ENCODE measurements around the gene PHAX. TPM values are rescaled to one million over a fixed set of nuclear protein-coding genes. Genes with fewer than 3 reads are reported as not detected.
"Not testable (repeated sequence)": the region's sequence is repeated elsewhere in the genome, so short reads cannot be mapped to it uniquely, and the experiment has no call there.

The PHAX gene
- 10 to 100 TPM; 11.0 to 24.6 (median 19.4) TPM for total RNA-seq
- long read RNA-seq, full-length matches to known transcripts: 6 of 11 reads
- long read RNA-seq, partial matches to known transcripts: 5 of 11 reads
- long read RNA-seq, other reads (novel, unspliced or antisense): 0 of 11 reads

- peaks cover 0 to 28% (median 8%) of the 10 kb centered on the region in 4 donors for H3K4me1 ChIP-seq
- H3K27me3 ChIP-seq: no peaks in the 10 kb centered on the region
- 6% methylated on average over 18 of the region's 79 CpGs for WGBS (ENCODE audit: insufficient coverage, low coverage, low lambda C conversion rate, missing lambda C conversion rate)
- TF ChIP-seq POLR2A (IDR thresholded peaks at IDR 0.05) (no peak), CTCF (IDR thresholded peaks at IDR 0.05) (peak; percentile 45 to 75 (median 69))
- peak within 1 kb of the TSS; percentile 96 to 100 (median 100) for H3K4me3 ChIP-seq
- intact Hi-C loops (cut with DNase I): loop anchor here in 1 of 2 donors (10.0 kb wide), 1 partner anchor 56 kb away; no protein-coding TSS in a partner anchor
- H3K27ac ChIP-seq: peak within 1 kb of the TSS; percentile 77 to 87 (median 85)
- peak; percentile 98 to 100 (median 99) for ATAC-seq
- peak; percentile 85 to 86 (median 86) for DNase-seq
- no peaks in the 10 kb centered on the region for H3K9me3 ChIP-seq
- peaks cover 0 to 25% (median 0%) of the 10 kb centered on the region in 4 donors for H3K36me3 ChIP-seq
These were observed at the start of gene PHAX for GRCh38 chr5:126600631-126601511. Gene PHAX, plus strand, starts transcription at chr5:126600947. Its CDS starts 16 bp downstream, at chr5:126600963.

GRCh38 chr5:126552614-126553013 lies 48.1 kb upstream of the PHAX start:
- peaks cover 4 to 83% (median 30%) of the 10 kb centered on the region in 4 donors for H3K36me3 ChIP-seq
- intact Hi-C loops (cut with DNase I): no loop called here
- H3K9me3 ChIP-seq: no peaks in the 10 kb centered on the region
- 94% methylated on average over 2 of the region's 2 CpGs for WGBS (ENCODE audit: insufficient coverage, low coverage, low lambda C conversion rate, missing lambda C conversion rate)
- H3K4me1 ChIP-seq: no peaks in the 10 kb centered on the region
- DNase-seq (no peak), ATAC-seq (no peak)
- no peaks in the 10 kb centered on the region for H3K27me3 ChIP-seq
- H3K4me3 ChIP-seq: no peak overlapping the region
- TF ChIP-seq POLR2A (IDR thresholded peaks at IDR 0.05) (no peak), CTCF (IDR thresholded peaks at IDR 0.05) (no peak)
- no peak overlapping the region for H3K27ac ChIP-seq

- H3K36me3 ChIP-seq: peaks cover 2 to 84% (median 24%) of the 10 kb centered on the region in 4 donors
These were observed 45.6 kb upstream of the PHAX start for GRCh38 chr5:126555101-126555500.

GRCh38 chr5:126561908-126562307 lies 38.8 kb upstream of the PHAX start:
- no peak for ATAC-seq
- H3K9me3 ChIP-seq: no peaks in the 10 kb centered on the region
- 67% methylated on average over 1 of the region's 1 CpG for WGBS (ENCODE audit: insufficient coverage, low coverage, low lambda C conversion rate, missing lambda C conversion rate)

More at GRCh38 chr5:126555101-126555500, 45.6 kb upstream of the PHAX start:
- ATAC-seq; H3K27me3 ChIP-seq; H3K27ac ChIP-seq; H3K4me3 ChIP-seq; H3K9me3 ChIP-seq; H3K4me1 ChIP-seq; intact Hi-C loops (cut with DNase I); DNase-seq: not testable (repeated sequence)
- 89% methylated on average over 5 of the region's 9 CpGs for WGBS (ENCODE audit: insufficient coverage, low coverage, low lambda C conversion rate, missing lambda C conversion rate)

More at GRCh38 chr5:126561908-126562307, 38.8 kb upstream of the PHAX start:
- DNase-seq: no peak
- Histone ChIP-seq H3K36me3 (peaks cover 0 to 49% (median 5%) of the 10 kb centered on the region in 4 donors), H3K4me3 (no peak overlapping the region), H3K27me3 (no peaks in the 10 kb centered on the region), H3K27ac (no peak overlapping the region), H3K4me1 (peaks cover 0 to 6% (median 0%) of the 10 kb centered on the region in 4 donors)
- no peak for TF ChIP-seq CTCF (IDR thresholded peaks at IDR 0.05)
- TF ChIP-seq POLR2A (IDR thresholded peaks at IDR 0.05): no peak
- intact Hi-C loops (cut with DNase I): no loop called here

All from right lobe of liver (tissue), 6 donors.